OCI-LY7 (cell line): Measurements from ENCODE around the gene NIT2. TPM values are rescaled to one million over a fixed set of nuclear protein-coding genes. Genes with fewer than 3 reads are reported as not detected.

ENCODE experiments used
- BruUV-seq: library from RNA; stranded (reverse); fragments of 400-500 nt; replicated peaks from 2 replicates; lab custom pipeline; 2021; lab: Mats Ljungman, UMichigan
- CTCF ChIA-PET: fragments of 300-600 bp; sonication (Branson Sonifier 250); formaldehyde crosslinking; loops from one replicate; lab custom pipeline; 2022; ENCODE audit warnings: antibody characterized with exemption; ENCODE audit not compliant: unreplicated experiment; lab: Charles Lee
- POLR2A ChIA-PET: fragments of 300-600 bp; sonication (Branson Sonifier 250); formaldehyde crosslinking; loops from one replicate; lab custom pipeline; 2022; ENCODE audit warnings: antibody characterized with exemption; lab: Charles Lee
- DNase-seq: peaks from one replicate; pipeline ENCODE4 v3.0.0-alpha.2; 2015; ENCODE audit warnings: low spot score
- H2AFZ ChIP-seq: fragments of 200-600 bp; sonication (generic), shearing (Covaris generic); 2 replicates; pipeline ENCODE4 v1.6.1; 2014; ENCODE audit warnings: mild to moderate bottlenecking, antibody characterized with exemption, low read length, moderate library complexity
- H3K27ac ChIP-seq: fragments of 200-600 bp; sonication (generic); 2 replicates; pipeline ENCODE4 v1.5.1; 2014; ENCODE audit warnings: mixed run types, low read depth, mild to moderate bottlenecking, moderate library complexity, low read length, inconsistent platforms; ENCODE audit not compliant: poor library complexity, severe bottlenecking
- H3K36me3 ChIP-seq: fragments of 200-600 bp; sonication (generic); 2 replicates; pipeline ENCODE4 v1.6.1; 2014; ENCODE audit warnings: mild to moderate bottlenecking, antibody characterized with exemption, low read length, moderate library complexity, mixed read lengths; ENCODE audit not compliant: insufficient read depth
- H3K4me1 ChIP-seq: fragments of 200-600 bp; sonication (generic); 2 replicates; pipeline ENCODE4 v1.5.1; 2014; ENCODE audit warnings: mild to moderate bottlenecking, low read length; ENCODE audit not compliant: insufficient read depth, poor library complexity, severe bottlenecking
- H3K4me2 ChIP-seq: fragments of 200-600 bp; sonication (generic); 2 replicates; pipeline ENCODE4 v1.6.1; 2014; ENCODE audit warnings: mild to moderate bottlenecking, low read length
- H3K4me3 ChIP-seq: fragments of 200-600 bp; sonication (generic); 2 replicates; pipeline ENCODE4 v1.5.1; 2014; ENCODE audit warnings: mild to moderate bottlenecking, low read depth, low read length; ENCODE audit not compliant: poor library complexity, severe bottlenecking
- H3K79me2 ChIP-seq: fragments of 200-600 bp; sonication (generic); 2 replicates; pipeline ENCODE4 v1.6.1; 2016; ENCODE audit warnings: low read depth, mild to moderate bottlenecking, low read length, moderate library complexity, mixed read lengths; ENCODE audit not compliant: insufficient read depth
- H3K9me2 ChIP-seq: fragments of 200-600 bp; sonication (generic); 2 replicates; pipeline ENCODE4 v1.6.1; 2016; ENCODE audit warnings: mild to moderate bottlenecking, low read length, mixed read lengths; ENCODE audit not compliant: insufficient read depth
- H3K9me3 ChIP-seq: fragments of 200-600 bp; sonication (generic); 2 replicates; pipeline ENCODE4 v1.6.1; 2014; ENCODE audit warnings: mild to moderate bottlenecking, mixed run types, low read length, mixed read lengths
- H4K20me1 ChIP-seq: fragments of 200-600 bp; sonication (generic); 2 replicates; pipeline ENCODE4 v1.6.1; 2014; ENCODE audit warnings: mild to moderate bottlenecking, antibody characterized with exemption, low read length, moderate library complexity, mixed read lengths; ENCODE audit not compliant: insufficient read depth
- EZH2phosphoT487 ChIP-seq: fragments of 200-600 bp; sonication (generic); IDR thresholded peaks from 2 replicates; pipeline ENCODE4 v1.6.1; 2018; ENCODE audit warnings: low read depth, borderline replicate concordance, mild to moderate bottlenecking, mixed run types, antibody characterized with exemption, low read length, moderate library complexity, mixed read lengths
- intact Hi-C: fragments of 100-400 bp; cut with micrococcal nuclease; formaldehyde crosslinking; loops from one replicate; pipeline ENCODE4 v1.10.0; 2022; ENCODE audit not compliant: unreplicated experiment
- total RNA-seq, 2 experiments: library from RNA; depleted of rRNA in 1 of 2; stranded (reverse); fragments of >200 nt in 1 of 2; shearing (Covaris generic) in 1 of 2; gene quantifications; 2 replicates each; pipeline ENCODE4 v1.2.3, GENCODE V29; 2014 to 2022
- TF ChIP-seq, protein P1 (sequence below): fragments of 200-600 bp; sonication (generic); conservative IDR thresholded peaks from 2 replicates; pipeline ENCODE4 v1.5.1; 2014; ENCODE audit warnings: mild to moderate bottlenecking, antibody characterized with exemption, low read length, moderate library complexity, mixed read lengths

NIT2 gene
- total RNA-seq, 2 experiments from 2014 or later = 34.6 to 42.1 TPM

- CTCF ChIA-PET = no interaction called here
- POLR2A ChIA-PET = interaction anchor here (0.6 to 2.6 kb wide), 4 partner anchors 11 to 38 kb away, joined by 3 to 12 read pairs (median 4); no protein-coding TSS in a partner anchor
- no peaks in the 10 kb centered on the region for H3K9me2 ChIP-seq
- H3K4me2 ChIP-seq = no peak overlapping the region
- H3K4me3 ChIP-seq = no peak overlapping the region
- H4K20me1 ChIP-seq = no peaks in the 10 kb centered on the region
- H3K36me3 ChIP-seq = peaks cover 97% of the 10 kb centered on the region
- no peaks in the 10 kb centered on the region for H3K79me2 ChIP-seq
- no peaks in the 10 kb centered on the region for H3K4me1 ChIP-seq
- no peak for DNase-seq
- no peaks in the 10 kb centered on the region for H3K9me3 ChIP-seq
- no peak overlapping the region for H3K27ac ChIP-seq
- intact Hi-C loops = no loop called here
- no peak for TF ChIP-seq EZH2phosphoT487
- TF ChIP-seq, protein P1, sequence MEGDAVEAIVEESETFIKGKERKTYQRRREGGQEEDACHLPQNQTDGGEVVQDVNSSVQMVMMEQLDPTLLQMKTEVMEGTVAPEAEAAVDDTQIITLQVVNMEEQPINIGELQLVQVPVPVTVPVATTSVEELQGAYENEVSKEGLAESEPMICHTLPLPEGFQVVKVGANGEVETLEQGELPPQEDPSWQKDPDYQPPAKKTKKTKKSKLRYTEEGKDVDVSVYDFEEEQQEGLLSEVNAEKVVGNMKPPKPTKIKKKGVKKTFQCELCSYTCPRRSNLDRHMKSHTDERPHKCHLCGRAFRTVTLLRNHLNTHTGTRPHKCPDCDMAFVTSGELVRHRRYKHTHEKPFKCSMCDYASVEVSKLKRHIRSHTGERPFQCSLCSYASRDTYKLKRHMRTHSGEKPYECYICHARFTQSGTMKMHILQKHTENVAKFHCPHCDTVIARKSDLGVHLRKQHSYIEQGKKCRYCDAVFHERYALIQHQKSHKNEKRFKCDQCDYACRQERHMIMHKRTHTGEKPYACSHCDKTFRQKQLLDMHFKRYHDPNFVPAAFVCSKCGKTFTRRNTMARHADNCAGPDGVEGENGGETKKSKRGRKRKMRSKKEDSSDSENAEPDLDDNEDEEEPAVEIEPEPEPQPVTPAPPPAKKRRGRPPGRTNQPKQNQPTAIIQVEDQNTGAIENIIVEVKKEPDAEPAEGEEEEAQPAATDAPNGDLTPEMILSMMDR = no peak
- BruUV-seq = no TSS peak
- H2AFZ ChIP-seq = no peak overlapping the region
These were observed 29.9 kb downstream of the NIT2 start for GRCh38 chr3:100364421-100364820.

DNA sequence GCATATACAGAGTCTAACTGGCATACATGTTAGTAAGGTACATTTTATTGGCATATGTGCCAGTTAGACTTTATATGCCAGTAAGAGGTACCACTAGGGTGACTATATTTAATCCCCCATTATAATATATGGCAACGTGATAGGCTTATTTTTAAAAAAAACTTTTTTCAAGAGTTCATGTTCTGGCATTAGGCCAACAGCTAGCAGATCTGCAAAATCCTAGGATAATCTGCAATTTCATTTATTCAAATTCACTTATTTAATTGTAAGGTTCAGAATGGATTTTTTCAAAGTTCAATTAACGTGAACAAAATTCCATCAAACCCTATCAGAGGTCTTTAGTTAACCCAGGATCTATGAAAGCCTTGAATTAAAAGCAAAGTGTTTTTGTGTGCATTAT is 31.9 kb downstream of the NIT2 start:
- intact Hi-C loops = no loop called here
- no TSS peak for BruUV-seq
- POLR2A ChIA-PET = interaction anchor here (0.6 to 2.6 kb wide), 4 partner anchors 9 to 35 kb away, joined by 3 to 12 read pairs (median 4); partner anchors contain the start of genes LNP1 and NIT2
- Histone ChIP-seq H3K27ac (no peak overlapping the region), H2AFZ (no peak overlapping the region), H3K9me3 (no peaks in the 10 kb centered on the region), H3K4me2 (no peak overlapping the region), H3K79me2 (no peaks in the 10 kb centered on the region), H3K36me3 (peaks cover 100% of the 10 kb centered on the region), H3K4me1 (no peaks in the 10 kb centered on the region), H3K4me3 (no peak overlapping the region), H4K20me1 (no peaks in the 10 kb centered on the region), H3K9me2 (no peaks in the 10 kb centered on the region)
- no peak for DNase-seq
- CTCF ChIA-PET = no interaction called here
- TF ChIP-seq, protein P1 = no peak

DNA sequence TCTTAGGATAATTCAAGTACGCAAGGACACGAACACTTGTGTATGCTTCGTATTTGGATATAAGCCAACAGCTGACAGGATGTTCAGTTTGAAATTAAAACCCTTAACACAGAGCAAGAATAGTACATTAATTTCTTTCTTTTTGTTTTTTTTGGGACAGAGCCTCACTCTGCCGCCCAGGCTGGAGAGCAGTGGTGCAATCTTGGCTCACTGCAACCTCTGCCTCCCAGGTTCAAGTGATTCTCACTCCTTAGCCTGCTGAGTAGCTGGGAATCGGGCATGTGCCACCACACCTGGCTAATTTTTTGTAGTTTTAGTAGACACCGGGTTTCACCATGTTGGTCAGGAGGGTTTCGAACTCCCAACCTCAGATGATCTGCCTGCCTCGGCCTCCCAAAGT is 33.9 kb downstream of the NIT2 start:
- no peaks in the 10 kb centered on the region for H3K4me1 ChIP-seq
- no TSS peak for BruUV-seq
- H3K9me3 ChIP-seq = no peaks in the 10 kb centered on the region
- H3K27ac ChIP-seq = no peak overlapping the region
- peaks cover 98% of the 10 kb centered on the region for H3K36me3 ChIP-seq
- DNase-seq = no peak
- no peaks in the 10 kb centered on the region for H3K9me2 ChIP-seq
- no peaks in the 10 kb centered on the region for H4K20me1 ChIP-seq
- no peak overlapping the region for H2AFZ ChIP-seq
- no peaks in the 10 kb centered on the region for H3K79me2 ChIP-seq
- no peak overlapping the region for H3K4me2 ChIP-seq
- no peak overlapping the region for H3K4me3 ChIP-seq
- intact Hi-C loops = no loop called here
- CTCF ChIA-PET = no interaction called here
- TF ChIP-seq, protein P1 = no peak
- POLR2A ChIA-PET = interaction anchor here (1.1 to 1.6 kb wide), 2 partner anchors 25 to 30 kb away, joined by 3 to 4 read pairs; no protein-coding TSS in a partner anchor
